Upper lobe of right lung (tissue), 1 donor: ENCODE measurements around the gene PDE6H. TPM values are rescaled to one million over a fixed set of nuclear protein-coding genes. Genes with fewer than 3 reads are reported as not detected.

Source experiments
- ATAC-seq: fragments of 200-7000 bp; cut with Tn5 transposase; one replicate; pipeline ENCODE4 v1.9.1; 2020; ENCODE audit warnings: mild to moderate bottlenecking, moderate library complexity
- DNase-seq: peaks from one replicate; pipeline ENCODE4 v3.0.0-alpha.2; 2020
- H3K27ac ChIP-seq: fragments of 200-600 bp; one replicate; pipeline ENCODE4 v1.8.0; 2022
- H3K27me3 ChIP-seq: fragments of 200-600 bp; one replicate; pipeline ENCODE4 v1.8.0; 2022; ENCODE audit warnings: mild to moderate bottlenecking
- H3K36me3 ChIP-seq: fragments of 200-600 bp; one replicate; pipeline ENCODE4 v1.8.0; 2022
- H3K4me1 ChIP-seq: fragments of 200-600 bp; one replicate; pipeline ENCODE4 v1.8.0; 2022
- H3K4me3 ChIP-seq: fragments of 200-600 bp; one replicate; pipeline ENCODE4 v1.8.0; 2022; ENCODE audit warnings: mild to moderate bottlenecking
- H3K9me3 ChIP-seq: fragments of 200-600 bp; one replicate; pipeline ENCODE4 v1.8.0; 2022
- intact Hi-C: fragments of 100-400 bp; cut with DNase I; formaldehyde crosslinking; loops from one replicate; pipeline ENCODE4 v1.11.0; 2022
- total RNA-seq: library from RNA; stranded (reverse); fragmentation: NEBNext Ultra II Directional; extraction: Animal tissue kit (Norgen Biotek cat#: 25700); gene quantifications from one replicate; pipeline ENCODE4 v1.2.1, GENCODE V29; 2021
- TF ChIP-seq, protein P1 (sequence below): fragments of 200-600 bp; IDR thresholded peaks from one replicate; pipeline ENCODE4 v1.8.0; 2022; ENCODE audit warnings: antibody characterized with exemption
- donor health status: DM: no; HTN: yes; CAD: no; lungs with severe emphysema.

The PDE6H gene
- total RNA-seq, 1 donor from 2014 or later: not detected

DNA sequence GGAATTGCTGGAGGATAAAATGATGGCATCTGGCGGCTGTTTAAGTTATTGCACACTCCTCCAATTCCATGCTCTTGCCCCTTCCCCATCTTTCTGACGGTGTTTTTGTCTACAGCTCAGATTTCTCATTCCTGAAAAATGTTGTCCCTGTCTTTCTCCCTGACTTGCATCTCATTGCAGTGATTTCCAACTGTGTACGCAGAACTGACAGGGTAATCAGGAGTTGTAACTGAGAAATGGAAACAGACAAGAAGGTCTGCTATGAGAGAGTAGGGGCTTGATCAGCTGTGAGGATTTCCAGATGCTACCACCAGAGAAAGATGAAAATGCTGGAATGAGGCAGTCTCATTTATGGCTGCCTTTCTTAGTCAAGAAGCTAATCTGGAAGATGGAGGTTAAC lies 35.8 kb upstream of the PDE6H start:
- H3K4me1 ChIP-seq: no peaks in the 10 kb centered on the region
- TF ChIP-seq, protein P1, sequence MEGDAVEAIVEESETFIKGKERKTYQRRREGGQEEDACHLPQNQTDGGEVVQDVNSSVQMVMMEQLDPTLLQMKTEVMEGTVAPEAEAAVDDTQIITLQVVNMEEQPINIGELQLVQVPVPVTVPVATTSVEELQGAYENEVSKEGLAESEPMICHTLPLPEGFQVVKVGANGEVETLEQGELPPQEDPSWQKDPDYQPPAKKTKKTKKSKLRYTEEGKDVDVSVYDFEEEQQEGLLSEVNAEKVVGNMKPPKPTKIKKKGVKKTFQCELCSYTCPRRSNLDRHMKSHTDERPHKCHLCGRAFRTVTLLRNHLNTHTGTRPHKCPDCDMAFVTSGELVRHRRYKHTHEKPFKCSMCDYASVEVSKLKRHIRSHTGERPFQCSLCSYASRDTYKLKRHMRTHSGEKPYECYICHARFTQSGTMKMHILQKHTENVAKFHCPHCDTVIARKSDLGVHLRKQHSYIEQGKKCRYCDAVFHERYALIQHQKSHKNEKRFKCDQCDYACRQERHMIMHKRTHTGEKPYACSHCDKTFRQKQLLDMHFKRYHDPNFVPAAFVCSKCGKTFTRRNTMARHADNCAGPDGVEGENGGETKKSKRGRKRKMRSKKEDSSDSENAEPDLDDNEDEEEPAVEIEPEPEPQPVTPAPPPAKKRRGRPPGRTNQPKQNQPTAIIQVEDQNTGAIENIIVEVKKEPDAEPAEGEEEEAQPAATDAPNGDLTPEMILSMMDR: no peak
- intact Hi-C loops: no loop called here
- H3K4me3 ChIP-seq: no peak overlapping the region
- H3K36me3 ChIP-seq: peaks cover 11% of the 10 kb centered on the region
- no peaks in the 10 kb centered on the region for H3K9me3 ChIP-seq
- no peak for ATAC-seq
- H3K27me3 ChIP-seq: no peaks in the 10 kb centered on the region
- no peak overlapping the region for H3K27ac ChIP-seq
- DNase-seq: no peak

DNA sequence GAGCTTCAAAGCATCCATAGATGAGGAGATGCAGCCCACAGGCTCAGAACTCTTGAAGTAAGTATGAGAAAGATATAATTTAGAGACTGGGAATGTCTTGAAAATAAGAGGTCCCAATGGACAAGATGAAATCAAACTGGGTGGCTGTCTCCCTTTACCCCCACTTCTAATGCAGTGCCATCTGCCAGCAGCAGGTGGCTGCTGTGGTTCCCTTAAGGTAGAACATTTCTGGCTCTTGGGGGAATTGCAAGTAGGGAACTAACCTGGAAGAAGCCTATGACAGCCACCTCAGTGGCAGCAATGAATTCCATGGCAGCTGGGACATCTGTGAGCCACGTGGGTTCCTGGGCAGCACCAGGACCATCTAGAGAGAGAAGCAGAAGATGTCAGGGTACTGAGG lies 35.2 kb upstream of the PDE6H start:
- peak; percentile 26 for ATAC-seq
- peaks cover 18% of the 10 kb centered on the region for H3K36me3 ChIP-seq
- DNase-seq: no peak
- H3K27ac ChIP-seq: no peak overlapping the region
- H3K9me3 ChIP-seq: no peaks in the 10 kb centered on the region
- no peak overlapping the region for H3K4me3 ChIP-seq
- intact Hi-C loops: no loop called here
- TF ChIP-seq, protein P1: no peak
- H3K27me3 ChIP-seq: no peaks in the 10 kb centered on the region
- H3K4me1 ChIP-seq: no peaks in the 10 kb centered on the region

DNA sequence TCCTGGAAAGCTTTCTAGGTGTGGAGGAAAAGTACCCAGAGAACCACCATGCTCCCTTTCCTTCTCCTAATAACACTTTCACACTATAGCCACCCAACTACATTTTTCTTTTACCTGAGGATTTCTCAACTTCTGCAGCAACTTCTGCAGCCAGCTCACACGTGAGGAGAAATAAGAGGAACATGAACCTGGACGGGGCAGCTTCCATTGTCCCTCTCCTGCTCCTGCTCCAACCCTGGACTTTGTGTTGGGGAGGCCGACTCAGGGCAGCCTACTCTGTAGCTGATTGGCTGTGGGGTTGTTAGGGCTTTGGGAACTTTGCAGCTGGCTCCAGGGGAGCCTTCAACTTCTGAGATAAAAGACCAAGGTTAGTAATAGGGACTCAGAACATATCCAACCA lies 34.5 kb upstream of the PDE6H start, which contains the start of gene ERP27:
ERP27 (minus strand) TSS at position 237 of the 400 bp plus-strand sequence; CDS start at position 208, 29 bp downstream.
- intact Hi-C loops: no loop called here
- DNase-seq (no peak), ATAC-seq (no peak)
- Histone ChIP-seq H3K27ac (no peak within 1 kb of the TSS), H3K9me3 (no peaks in the 10 kb centered on the region), H3K4me1 (no peaks in the 10 kb centered on the region), H3K4me3 (no peak within 1 kb of the TSS), H3K36me3 (peaks cover 24% of the 10 kb centered on the region), H3K27me3 (no peaks in the 10 kb centered on the region)
- TF ChIP-seq, protein P1: no peak

DNA sequence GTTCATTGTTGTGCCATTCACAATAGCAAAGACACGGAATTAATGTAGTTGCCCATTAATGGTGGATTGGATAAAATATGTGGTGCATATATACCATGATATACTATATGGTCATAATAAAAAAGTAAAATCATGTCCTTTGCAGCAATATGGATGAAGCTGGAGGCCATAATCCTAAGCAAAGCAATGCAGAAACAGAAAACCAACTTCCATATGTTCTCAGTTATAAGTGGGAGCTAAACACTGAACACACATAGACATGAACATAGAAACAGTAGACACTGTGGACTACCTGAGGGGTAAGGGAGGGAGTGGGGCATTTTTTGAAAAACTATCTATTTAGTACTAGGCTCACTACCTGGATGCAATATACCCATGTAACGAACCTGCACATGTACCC lies 31.5 kb upstream of the PDE6H start:
- Histone ChIP-seq H3K27ac (no peak overlapping the region), H3K36me3 (peaks cover 46% of the 10 kb centered on the region), H3K4me1 (peaks cover 7% of the 10 kb centered on the region), H3K9me3 (no peaks in the 10 kb centered on the region), H3K4me3 (no peak overlapping the region), H3K27me3 (no peaks in the 10 kb centered on the region)
- DNase-seq (no peak), ATAC-seq (no peak)
- intact Hi-C loops: no loop called here
- TF ChIP-seq, protein P1: no peak

DNA sequence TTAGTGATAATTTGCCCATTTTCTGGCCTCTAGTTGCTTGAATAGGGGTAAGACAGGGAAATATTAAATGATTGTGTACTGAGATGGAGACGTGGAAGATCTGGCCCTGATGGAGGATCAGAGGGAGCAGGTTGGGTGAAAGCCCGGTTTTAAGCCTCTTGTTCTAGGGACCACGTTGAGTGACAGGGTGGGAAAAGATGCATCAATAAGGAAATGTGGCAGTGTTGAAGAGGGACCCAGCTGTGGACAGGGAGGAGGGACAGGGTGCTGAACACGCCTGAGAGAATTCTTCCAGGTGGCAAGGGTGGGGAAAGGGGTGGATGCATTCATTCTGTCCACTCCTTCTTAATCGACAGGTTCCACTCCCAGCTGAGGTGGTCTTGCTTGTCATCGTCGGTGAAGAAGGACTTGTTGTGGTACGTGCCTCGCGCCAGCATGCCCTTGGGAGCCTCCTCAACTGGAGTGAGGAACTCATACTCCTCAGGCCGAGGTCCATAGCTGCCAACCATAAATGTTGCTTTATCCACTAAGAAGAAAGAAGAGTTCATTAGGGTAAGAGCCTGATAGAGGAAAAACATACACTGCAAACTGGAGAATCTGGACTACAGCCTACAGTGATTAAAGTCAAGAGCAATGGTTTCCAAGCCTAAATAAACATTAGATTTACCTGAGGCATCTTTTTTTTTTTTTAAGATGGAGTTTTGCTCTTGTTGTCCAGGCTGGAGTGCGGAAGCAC lies 30.5 kb upstream of the PDE6H start:
- Histone ChIP-seq H3K36me3 (peaks cover 56% of the 10 kb centered on the region), H3K9me3 (no peaks in the 10 kb centered on the region)
- ATAC-seq: peak; percentile 33

More for the DNA sequence above, 30.5 kb upstream of the PDE6H start:
- Histone ChIP-seq H3K4me3 (no peak overlapping the region), H3K4me1 (peaks cover 15% of the 10 kb centered on the region), H3K27ac (no peak overlapping the region), H3K27me3 (no peaks in the 10 kb centered on the region)
- intact Hi-C loops: no loop called here
- no peak for DNase-seq
- TF ChIP-seq, protein P1: no peak
